Activated CD4-positive, alpha-beta memory T cell treated with anti-CD3 and anti-CD28 coated beads, Interleukin-2, amount 10 ng/mL, durations not matched to agents 7 days and 5 days (primary cell): ENCODE data around the gene GBP7. TPM values are rescaled to one million over a fixed set of nuclear protein-coding genes. Genes with fewer than 3 reads are reported as not detected.
A peak's percentile ranks its signal among the peaks of the same experiment; 100 is the strongest.

Experiments
- CTCF ChIA-PET: fragments of 350-600 bp; sonication (Branson Sonifier 250); formaldehyde crosslinking; loops from one replicate; lab custom pipeline; 2021; ENCODE audit warnings: antibody characterized with exemption, inconsistent platforms; lab: Charles Lee
- POLR2A ChIA-PET: fragments of 350-600 bp; sonication (Branson Sonifier 250); formaldehyde crosslinking; loops from one replicate; lab custom pipeline; 2021; ENCODE audit warnings: antibody characterized with exemption; lab: Charles Lee
- DNase-seq: peaks from one replicate; pipeline ENCODE4 v3.0.0-alpha.2; 2020
- H3K27ac Mint-ChIP-seq: one replicate; pipeline ENCODE4 v1.8.0; 2021; ENCODE audit warnings: mild to moderate bottlenecking, mixed read lengths
- H3K27me3 Mint-ChIP-seq: one replicate; pipeline ENCODE4 v1.8.0; 2021; ENCODE audit warnings: mixed read lengths
- H3K36me3 Mint-ChIP-seq: one replicate; pipeline ENCODE4 v1.8.0; 2021; ENCODE audit warnings: low read depth, mixed read lengths
- H3K4me1 Mint-ChIP-seq: one replicate; pipeline ENCODE4 v1.8.0; 2021; ENCODE audit warnings: mixed read lengths
- H3K4me3 Mint-ChIP-seq: one replicate; pipeline ENCODE4 v1.8.0; 2021; ENCODE audit warnings: mild to moderate bottlenecking, mixed read lengths
- H3K9me3 Mint-ChIP-seq: one replicate; pipeline ENCODE4 v1.8.0; 2021; ENCODE audit warnings: mixed read lengths
- total RNA-seq, 2 experiments: library from RNA; stranded (reverse); gene quantifications; one replicate each; pipeline ENCODE4 v1.2.3, GENCODE V29; 2021

The GBP7 gene
- total RNA-seq, 2 experiments from 2014 or later: 0.15 to 0.30 TPM

DNA sequence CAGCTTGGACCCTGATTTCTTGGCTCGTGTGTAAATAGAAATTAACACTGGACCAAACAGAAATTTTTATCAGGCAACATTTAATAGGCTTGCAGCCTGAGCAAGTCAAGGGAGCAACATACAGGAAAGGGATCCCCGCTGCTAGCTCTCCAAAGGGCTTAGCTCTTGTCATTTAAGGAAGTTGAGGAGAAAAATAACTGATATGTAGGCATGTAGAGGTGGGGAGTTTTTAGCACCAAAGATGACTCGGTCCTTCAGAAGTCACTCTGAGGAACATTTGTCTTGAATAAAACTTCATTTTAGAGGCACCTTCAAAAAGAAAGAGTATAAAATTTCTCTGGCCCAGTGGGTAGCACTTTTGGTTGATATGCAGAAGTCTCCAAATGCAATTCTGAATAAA is 76.9 kb downstream of the GBP7 start:
- Mint-ChIP-seq H3K4me1 (no peaks in the 10 kb centered on the region), H3K27me3 (no peaks in the 10 kb centered on the region), H3K4me3 (no peak overlapping the region), H3K27ac (no peak overlapping the region), H3K36me3 (peaks cover 21% of the 10 kb centered on the region), H3K9me3 (peaks cover 17% of the 10 kb centered on the region)
- DNase-seq: no peak
- POLR2A ChIA-PET: no interaction called here
- CTCF ChIA-PET: no interaction called here

DNA sequence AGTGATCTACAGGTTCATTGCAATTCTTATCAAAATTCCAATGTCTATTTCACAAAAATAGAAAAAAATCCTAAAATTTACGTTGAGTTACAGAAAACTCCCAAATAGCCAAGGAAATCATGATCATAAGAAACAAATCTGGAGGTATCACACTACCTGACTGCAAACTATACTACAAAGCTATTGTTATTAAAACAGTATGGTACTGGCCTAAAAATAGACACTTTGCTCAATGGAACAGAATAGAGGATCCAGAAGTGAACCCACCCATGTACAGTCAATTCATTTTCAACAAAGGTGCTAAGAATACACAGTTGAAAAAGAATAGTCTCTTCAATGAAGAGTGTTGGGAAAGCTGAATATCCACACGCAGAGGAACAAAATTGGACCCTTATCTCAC is 80.1 kb downstream of the GBP7 start:
- DNase-seq: no peak
- peaks cover 9% of the 10 kb centered on the region for H3K36me3 Mint-ChIP-seq
- H3K4me3 Mint-ChIP-seq: no peak overlapping the region
- no peaks in the 10 kb centered on the region for H3K4me1 Mint-ChIP-seq
- H3K9me3 Mint-ChIP-seq: peaks cover 17% of the 10 kb centered on the region
- POLR2A ChIA-PET: no interaction called here
- no peaks in the 10 kb centered on the region for H3K27me3 Mint-ChIP-seq
- CTCF ChIA-PET: interaction anchor here (1.3 kb wide), 1 partner anchor 10 kb away, joined by 3 read pairs; no protein-coding TSS in a partner anchor
- no peak overlapping the region for H3K27ac Mint-ChIP-seq

DNA sequence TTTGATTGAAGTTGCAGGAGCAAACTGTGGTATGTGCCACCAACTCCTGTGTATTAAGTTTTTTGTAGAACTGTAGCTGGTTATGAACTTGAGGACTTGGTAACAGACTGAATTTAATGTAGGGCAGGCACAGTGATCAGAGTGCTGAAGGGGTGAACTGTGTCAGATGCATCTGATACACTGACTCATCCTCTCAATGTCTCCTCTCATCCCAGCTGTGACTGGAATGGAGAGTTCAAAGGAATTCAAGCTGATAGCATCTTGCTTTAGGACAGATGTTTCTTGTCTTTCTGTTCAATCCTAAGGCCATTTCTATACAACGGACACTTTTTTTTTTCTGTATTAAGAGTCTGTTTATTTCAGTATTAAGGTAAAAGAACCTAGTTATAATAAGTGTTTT is 85.8 kb downstream of the GBP7 start:
- no peak for DNase-seq
- Mint-ChIP-seq H3K4me1 (no peaks in the 10 kb centered on the region), H3K36me3 (no peaks in the 10 kb centered on the region), H3K9me3 (no peaks in the 10 kb centered on the region), H3K27me3 (no peaks in the 10 kb centered on the region), H3K4me3 (no peak overlapping the region), H3K27ac (no peak overlapping the region)
- POLR2A ChIA-PET: no interaction called here
- CTCF ChIA-PET: interaction anchor here (1.1 kb wide), 1 partner anchor 269 kb away, joined by 3 read pairs; no protein-coding TSS in a partner anchor

DNA sequence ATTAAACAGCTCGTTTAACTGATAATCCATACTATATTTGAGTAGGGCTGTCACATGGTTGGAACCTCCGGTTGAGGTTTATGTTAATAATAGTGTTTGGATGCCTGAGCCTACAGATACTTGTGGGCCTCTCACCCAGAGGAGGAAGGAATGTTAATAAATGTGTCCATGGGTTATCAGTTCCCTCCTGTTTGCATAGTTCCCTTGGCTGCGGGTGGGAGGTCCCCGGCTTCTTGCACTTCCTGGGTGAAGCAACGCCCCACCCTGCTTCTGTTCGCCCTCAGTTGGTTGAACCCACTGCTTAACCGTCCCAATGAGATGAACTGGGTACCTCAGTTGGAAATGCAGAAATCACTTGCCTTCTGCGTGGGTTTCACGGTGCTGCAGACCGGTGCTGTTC is 87.2 kb downstream of the GBP7 start:
- ChIA-PET CTCF (interaction anchor here (1.4 kb wide), 1 partner anchor 105 kb away, joined by 3 read pairs; no protein-coding TSS in a partner anchor), POLR2A (no interaction called here)
- H3K27ac Mint-ChIP-seq: no peak overlapping the region
- no peak overlapping the region for H3K4me3 Mint-ChIP-seq
- no peaks in the 10 kb centered on the region for H3K27me3 Mint-ChIP-seq
- H3K9me3 Mint-ChIP-seq: no peaks in the 10 kb centered on the region
- DNase-seq: no peak
- H3K4me1 Mint-ChIP-seq: peaks cover 6% of the 10 kb centered on the region
- no peaks in the 10 kb centered on the region for H3K36me3 Mint-ChIP-seq

DNA sequence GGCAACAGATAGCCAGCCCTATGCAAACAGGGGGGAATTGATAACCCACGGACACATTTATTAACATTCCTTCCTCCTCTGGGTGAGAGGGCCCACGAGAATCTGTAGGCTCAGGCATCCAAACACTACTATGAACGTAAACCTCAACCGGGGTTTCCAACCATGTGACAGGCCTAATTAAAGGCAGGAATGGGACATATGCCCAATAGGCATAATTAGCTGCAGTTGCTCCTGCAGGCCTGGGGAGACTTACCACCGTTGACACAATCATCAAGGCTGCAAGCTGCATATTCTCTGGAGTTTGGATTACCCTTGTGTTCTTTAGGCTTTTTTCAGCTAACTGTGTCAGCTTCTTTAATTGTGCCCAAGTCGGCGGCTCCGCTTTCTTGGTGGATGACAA is 88.6 kb downstream of the GBP7 start:
- ChIA-PET CTCF (interaction anchor here (1.3 to 1.4 kb wide), 2 partner anchors 104 to 189 kb away, joined by 3 to 4 read pairs; no protein-coding TSS in a partner anchor), POLR2A (no interaction called here)
- DNase-seq: no peak
- H3K4me3 Mint-ChIP-seq: no peak overlapping the region
- H3K36me3 Mint-ChIP-seq: no peaks in the 10 kb centered on the region
- H3K27me3 Mint-ChIP-seq: no peaks in the 10 kb centered on the region
- H3K27ac Mint-ChIP-seq: no peak overlapping the region
- H3K9me3 Mint-ChIP-seq: no peaks in the 10 kb centered on the region
- peaks cover 6% of the 10 kb centered on the region for H3K4me1 Mint-ChIP-seq

DNA sequence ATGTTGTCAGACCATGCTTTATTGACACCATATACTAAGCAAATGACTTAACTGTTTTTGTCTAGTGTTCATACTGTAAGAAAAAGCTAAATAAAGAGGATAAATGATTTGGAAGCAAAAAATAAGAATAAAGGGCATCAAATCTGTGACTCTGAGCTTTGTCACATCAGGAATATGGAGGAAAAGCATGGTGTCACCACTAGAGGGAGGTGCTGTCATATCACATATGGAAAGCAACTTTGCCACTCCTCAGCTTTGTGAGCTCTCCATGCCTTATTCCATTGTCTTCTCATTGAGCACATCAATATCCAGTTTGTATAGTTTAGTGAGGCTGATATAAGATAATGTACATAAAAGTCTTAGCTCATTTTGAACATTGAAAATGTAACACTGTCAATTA is 90.0 kb downstream of the GBP7 start:
- H3K27me3 Mint-ChIP-seq: no peaks in the 10 kb centered on the region
- H3K36me3 Mint-ChIP-seq: no peaks in the 10 kb centered on the region
- no peak overlapping the region for H3K27ac Mint-ChIP-seq
- DNase-seq: peak; percentile 41
- H3K4me3 Mint-ChIP-seq: no peak overlapping the region
- H3K9me3 Mint-ChIP-seq: no peaks in the 10 kb centered on the region
- POLR2A ChIA-PET: interaction anchor here (1.1 to 1.2 kb wide), 2 partner anchors 185 to 186 kb away, joined by 3 to 5 read pairs; partner anchors contain the start of gene GBP5
- peaks cover 6% of the 10 kb centered on the region for H3K4me1 Mint-ChIP-seq
- CTCF ChIA-PET: interaction anchor here (0.5 to 2.6 kb wide), 28 partner anchors 10 to 381 kb away, joined by 3 to 21 read pairs (median 4); partner anchors contain the start of genes GBP1, GBP5 and GBP6

Other genes starting within 250 kb of the GBP7 start
- gene KYAT3, start 183.4 kb downstream of the GBP7 start, total RNA-seq: 10 to 100 TPM; 43.7 to 44.0 TPM
- 10 to 100 TPM; 20.3 to 20.9 TPM for gene RBMXL1, start 183.4 kb downstream of the GBP7 start, total RNA-seq
- gene GBP3, start 153.1 kb downstream of the GBP7 start, total RNA-seq: 10 to 100 TPM; 33.6 to 34.4 TPM
- 100 to 1,000 TPM; 141 to 144 TPM for gene GBP1, start 110.8 kb downstream of the GBP7 start, total RNA-seq
- gene GBP2, start 49.9 kb downstream of the GBP7 start, total RNA-seq: 100 to 1,000 TPM; 280 to 281 TPM
- gene GBP4, start 22.9 kb upstream of the GBP7 start, total RNA-seq: 10 to 100 TPM; 61.6 to 70.6 TPM
- 100 to 1,000 TPM; 231 to 234 TPM for gene GBP5, start 96.9 kb upstream of the GBP7 start, total RNA-seq
- gene GBP6, start 188.1 kb upstream of the GBP7 start, total RNA-seq: under 1 TPM; 0.25 to 0.38 TPM